ENCODE results near the gene NRXN3.
A peak's percentile ranks its signal among the peaks of the same experiment; 100 is the strongest.

Gene NRXN3

DNA sequence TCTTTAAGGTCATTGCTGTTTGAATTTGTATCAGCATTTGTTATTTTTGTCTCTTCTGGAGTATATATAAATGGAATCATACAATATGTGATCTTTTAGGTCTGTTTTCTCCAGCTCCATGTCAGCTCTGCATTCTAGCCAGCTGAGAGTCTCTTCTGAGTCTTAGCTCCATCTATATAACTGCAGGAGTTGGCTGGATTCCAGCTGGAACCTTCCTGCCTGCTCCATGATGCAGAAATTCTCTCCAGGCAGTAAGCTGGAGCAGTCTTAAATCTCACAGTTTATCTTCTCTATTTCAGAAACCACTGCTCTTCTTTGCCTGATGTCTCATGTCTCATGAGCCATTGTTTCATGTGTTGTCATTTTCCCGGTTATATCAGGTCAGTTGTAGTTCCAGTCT lies 827.6 kb downstream of the NRXN3 start:
- Mint-ChIP-seq H3K27ac (peak overlapping the region; percentile 4 to 70 (median 32)), H3K36me3 (ENCODE audit: low read depth) (no peaks in the 10 kb centered on the region), H3K4me3 (no peak overlapping the region), H3K9me3 (no peaks in the 10 kb centered on the region), H3K27me3 (ENCODE audit: low read depth) (no peaks in the 10 kb centered on the region), H3K4me1 (peaks cover 8% of the 10 kb centered on the region)
- TF ChIP-seq, protein P1, sequence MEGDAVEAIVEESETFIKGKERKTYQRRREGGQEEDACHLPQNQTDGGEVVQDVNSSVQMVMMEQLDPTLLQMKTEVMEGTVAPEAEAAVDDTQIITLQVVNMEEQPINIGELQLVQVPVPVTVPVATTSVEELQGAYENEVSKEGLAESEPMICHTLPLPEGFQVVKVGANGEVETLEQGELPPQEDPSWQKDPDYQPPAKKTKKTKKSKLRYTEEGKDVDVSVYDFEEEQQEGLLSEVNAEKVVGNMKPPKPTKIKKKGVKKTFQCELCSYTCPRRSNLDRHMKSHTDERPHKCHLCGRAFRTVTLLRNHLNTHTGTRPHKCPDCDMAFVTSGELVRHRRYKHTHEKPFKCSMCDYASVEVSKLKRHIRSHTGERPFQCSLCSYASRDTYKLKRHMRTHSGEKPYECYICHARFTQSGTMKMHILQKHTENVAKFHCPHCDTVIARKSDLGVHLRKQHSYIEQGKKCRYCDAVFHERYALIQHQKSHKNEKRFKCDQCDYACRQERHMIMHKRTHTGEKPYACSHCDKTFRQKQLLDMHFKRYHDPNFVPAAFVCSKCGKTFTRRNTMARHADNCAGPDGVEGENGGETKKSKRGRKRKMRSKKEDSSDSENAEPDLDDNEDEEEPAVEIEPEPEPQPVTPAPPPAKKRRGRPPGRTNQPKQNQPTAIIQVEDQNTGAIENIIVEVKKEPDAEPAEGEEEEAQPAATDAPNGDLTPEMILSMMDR (IDR thresholded peaks at IDR 0.05; ENCODE audit: unreplicated experiment in 3 of 3), result no peak

DNA sequence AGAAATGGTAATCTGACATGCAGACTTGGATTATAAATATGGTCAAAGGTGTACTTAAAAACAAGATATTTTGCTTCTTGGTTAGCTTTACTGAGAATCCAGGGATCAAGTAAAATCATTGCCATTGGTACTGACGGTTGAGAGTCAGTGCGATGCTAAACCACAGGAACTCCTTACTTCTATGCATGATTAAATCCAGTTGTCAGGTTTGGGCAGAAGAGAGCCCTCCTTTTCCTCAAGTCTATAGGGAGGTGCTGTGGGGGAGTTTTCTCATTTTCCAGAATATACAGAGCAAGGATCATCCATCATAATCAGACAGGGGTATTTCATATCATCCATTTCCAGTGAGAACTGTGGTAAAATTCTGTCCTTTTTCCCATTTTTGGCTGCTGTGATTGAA lies 839.1 kb downstream of the NRXN3 start:
- no peak overlapping the region for H3K27ac Mint-ChIP-seq
- H3K9me3 Mint-ChIP-seq, result no peaks in the 10 kb centered on the region
- no peaks in the 10 kb centered on the region for H3K36me3 Mint-ChIP-seq (ENCODE audit: low read depth)

DNA sequence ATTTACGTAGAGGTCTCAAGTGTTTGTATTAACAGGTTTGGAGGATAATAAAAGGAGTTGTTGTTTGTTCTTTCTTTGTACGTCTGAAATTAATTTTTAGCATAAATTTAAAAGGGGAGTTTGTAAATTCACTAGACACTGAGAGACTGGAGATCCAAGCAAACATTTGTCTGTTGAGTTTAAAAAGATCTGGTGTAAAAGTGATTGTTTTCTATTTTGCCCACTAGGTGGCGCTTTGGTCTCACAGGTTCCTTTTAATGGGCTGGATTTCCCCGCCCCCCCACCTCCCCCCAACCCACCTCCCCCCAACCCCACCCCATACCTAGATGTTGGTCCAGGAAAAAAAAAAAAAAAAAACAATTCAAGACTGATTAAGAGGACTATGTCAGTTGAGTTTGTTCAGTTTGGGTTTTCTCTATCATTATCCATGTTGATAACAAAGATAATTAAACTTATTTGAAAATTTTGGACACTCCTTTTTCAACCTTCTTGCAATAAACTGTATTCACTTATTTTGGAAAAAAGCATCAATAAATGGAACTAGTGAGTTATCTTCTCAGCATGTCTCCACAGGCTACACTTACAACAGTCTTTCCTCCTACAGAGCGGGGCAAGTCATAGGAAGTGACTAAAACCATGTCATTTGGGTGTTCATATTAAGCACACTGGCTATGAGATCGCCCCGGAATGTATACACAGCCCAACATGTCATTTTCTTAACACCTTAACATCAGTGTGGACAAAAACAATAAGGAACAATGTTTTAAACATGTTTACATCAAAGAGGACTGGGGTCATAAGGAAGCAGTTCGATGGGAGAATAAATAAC lies 841.1 kb downstream of the NRXN3 start:
- Mint-ChIP-seq H3K36me3 (ENCODE audit: low read depth) (peaks cover 3% of the 10 kb centered on the region), H3K27ac (no peak overlapping the region), H3K4me3 (no peak overlapping the region), H3K9me3 (no peaks in the 10 kb centered on the region), H3K27me3 (ENCODE audit: low read depth) (no peaks in the 10 kb centered on the region), H3K4me1 (peaks cover 11% of the 10 kb centered on the region)
- TF ChIP-seq, protein P1 (IDR thresholded peaks at IDR 0.05; ENCODE audit: unreplicated experiment in 3 of 3), result peak; percentile 40 to 52 (median 47)

More for the DNA sequence above, 839.1 kb downstream of the NRXN3 start:
- no peaks in the 10 kb centered on the region for H3K27me3 Mint-ChIP-seq (ENCODE audit: low read depth)
- TF ChIP-seq, protein P1 (IDR thresholded peaks at IDR 0.05; ENCODE audit: unreplicated experiment in 3 of 3), result no peak
- H3K4me1 Mint-ChIP-seq, result peaks cover 7% of the 10 kb centered on the region
- H3K4me3 Mint-ChIP-seq, result no peak overlapping the region

GRCh38 chr14:79011920-79012204 lies 841.7 kb downstream of the NRXN3 start:
- peaks cover 3% of the 10 kb centered on the region for H3K36me3 Mint-ChIP-seq (ENCODE audit: low read depth)
- TF ChIP-seq, protein P1 (IDR thresholded peaks at IDR 0.05; ENCODE audit: unreplicated experiment in 3 of 3), result no peak

GRCh38 chr14:79016828-79017505 lies 846.8 kb downstream of the NRXN3 start:
- Mint-ChIP-seq H3K27me3 (ENCODE audit: low read depth) (no peaks in the 10 kb centered on the region), H3K4me3 (no peak overlapping the region), H3K9me3 (no peaks in the 10 kb centered on the region), H3K27ac (peak overlapping the region in 1 of 3 experiments; percentile 20), H3K4me1 (peaks cover 47% of the 10 kb centered on the region), H3K36me3 (ENCODE audit: low read depth) (peaks cover 3% of the 10 kb centered on the region)
- TF ChIP-seq, protein P1 (IDR thresholded peaks at IDR 0.05; ENCODE audit: unreplicated experiment in 3 of 3), result no peak

More at GRCh38 chr14:79011920-79012204, 841.7 kb downstream of the NRXN3 start:
- Mint-ChIP-seq H3K27me3 (ENCODE audit: low read depth) (no peaks in the 10 kb centered on the region), H3K9me3 (no peaks in the 10 kb centered on the region), H3K27ac (no peak overlapping the region), H3K4me1 (peaks cover 17% of the 10 kb centered on the region), H3K4me3 (no peak overlapping the region)
